LNCaP clone FGC (cell line): ENCODE results near the gene PRKCE.

ENCODE experiments used
- DNase-seq: peaks from one replicate; pipeline ENCODE4 v3.0.0-alpha.2; 2011; ENCODE audit warnings: low read depth
- H3K4me3 ChIP-seq: 2 replicates; pipeline ENCODE4 v1.5.1; 2011; ENCODE audit warnings: mild to moderate bottlenecking, low read depth, low read length, control low read depth
- CTCF ChIP-seq: IDR thresholded peaks from 2 replicates; pipeline ENCODE4 v1.5.1; 2012; ENCODE audit warnings: mild to moderate bottlenecking; ENCODE audit not compliant: control insufficient read depth, insufficient read depth; ENCODE audit errors: extremely low read depth

The PRKCE gene

GRCh38 chr2:45778720-45779171 lies 127.3 kb downstream of the PRKCE start:
- H3K4me3 ChIP-seq: no peak overlapping the region
- peak; percentile 23 for DNase-seq
- peak; percentile 46 for TF ChIP-seq CTCF

GRCh38 chr2:45780541-45781463 lies 129.3 kb downstream of the PRKCE start:
- no peak for TF ChIP-seq CTCF
- no peak for DNase-seq
- H3K4me3 ChIP-seq: no peak overlapping the region

- no peak for DNase-seq
- H3K4me3 ChIP-seq: no peak overlapping the region
- TF ChIP-seq CTCF: no peak
Observed at GRCh38 chr2:45781464-45781811, 130.0 kb downstream of the PRKCE start.

GRCh38 chr2:45782436-45782835 lies 131.0 kb downstream of the PRKCE start:
- no peak for TF ChIP-seq CTCF
- DNase-seq: no peak
- no peak overlapping the region for H3K4me3 ChIP-seq

- H3K4me3 ChIP-seq: no peak overlapping the region
- no peak for DNase-seq
- TF ChIP-seq CTCF: no peak
Observed at GRCh38 chr2:45782986-45783385, 131.5 kb downstream of the PRKCE start.

- TF ChIP-seq CTCF: no peak
- H3K4me3 ChIP-seq: no peak overlapping the region
- DNase-seq: no peak
Observed at GRCh38 chr2:45786030-45786835, 134.8 kb downstream of the PRKCE start.
